GM19025 (cell line): ENCODE data around the gene CKM.

Experiments used
- ATAC-seq: cut with Tn5 transposase; IDR thresholded peaks from one replicate; pipeline ENCODE4 v1.9.1; 2021; ENCODE audit warnings: mild to moderate bottlenecking, low read depth, moderate library complexity; ENCODE audit not compliant: unreplicated experiment

Gene CKM

DNA sequence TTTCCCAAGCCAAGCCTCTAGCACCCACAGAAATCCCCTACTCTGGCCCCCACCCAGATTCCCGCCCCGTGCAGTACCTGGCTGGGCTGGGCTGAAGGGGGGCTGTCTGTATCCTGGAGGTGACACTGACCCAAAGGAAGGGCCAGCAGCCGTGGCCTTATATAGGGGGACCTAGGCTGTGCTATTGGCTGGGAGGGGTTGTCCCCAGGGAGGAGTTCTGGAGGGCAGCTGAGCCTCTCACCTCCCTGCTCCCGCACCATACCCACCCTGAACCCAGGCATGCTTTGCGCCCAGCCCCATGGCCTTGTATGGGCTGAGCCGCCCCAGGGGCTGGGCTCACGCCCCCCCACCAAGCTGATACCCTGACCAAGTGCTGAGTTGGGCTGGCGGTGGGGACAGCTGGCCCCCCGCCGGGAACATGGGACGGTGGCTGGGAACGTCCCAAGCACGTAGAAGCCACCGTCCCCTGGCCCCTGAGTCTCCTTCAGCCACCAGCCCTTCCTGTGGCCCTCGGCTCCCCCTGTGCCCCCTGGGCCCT is at the start of gene CKM:
Gene CKM, minus strand, starts transcription at position 132 of the 538 bp plus-strand sequence. CDS start 3,162 bp downstream, outside the sequence.
- no peak for ATAC-seq

- peak; percentile 97 for ATAC-seq
Observed at GRCh38 chr19:45370410-45371204, 47.9 kb upstream of the CKM start, which contains the start of gene ERCC2. ERCC2 (minus strand) TSS chr19:45370573; CDS start chr19:45370540, 33 bp downstream.

GRCh38 chr19:45368737-45369340 is 46.2 kb upstream of the CKM start:
- ATAC-seq, result no peak

- ATAC-seq, result no peak
Observed at GRCh38 chr19:45368127-45368526, 45.5 kb upstream of the CKM start.

GRCh38 chr19:45364696-45365095 is 42.0 kb upstream of the CKM start:
- ATAC-seq, result no peak

- no peak for ATAC-seq
Observed at GRCh38 chr19:45363861-45364459, 41.3 kb upstream of the CKM start.

DNA sequence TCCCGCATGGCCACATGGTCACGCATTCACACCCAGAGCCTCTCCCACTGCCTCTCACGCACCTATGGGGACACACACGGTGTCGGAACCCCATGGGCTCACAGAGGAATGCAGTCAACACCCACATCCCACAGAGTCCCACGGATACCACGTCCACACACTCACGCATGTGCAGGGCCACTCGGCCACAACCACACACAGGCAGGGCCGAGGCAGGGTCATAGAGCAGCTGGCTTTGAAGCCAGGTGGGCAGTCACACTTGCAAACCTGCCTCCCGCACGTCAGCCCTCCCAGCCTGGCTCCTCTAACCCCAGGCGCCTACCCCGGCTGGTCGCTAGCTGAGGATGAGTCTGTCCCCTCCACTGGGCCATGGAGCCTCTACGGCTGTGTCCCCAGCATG is 39.6 kb upstream of the CKM start:
- no peak for ATAC-seq

- ATAC-seq, result no peak
Observed at GRCh38 chr19:45361608-45362007, 38.9 kb upstream of the CKM start.

- ATAC-seq, result no peak
Observed at GRCh38 chr19:45358213-45358792, 35.6 kb upstream of the CKM start.

GRCh38 chr19:45357445-45357783 is 34.7 kb upstream of the CKM start:
- ATAC-seq, result no peak

DNA sequence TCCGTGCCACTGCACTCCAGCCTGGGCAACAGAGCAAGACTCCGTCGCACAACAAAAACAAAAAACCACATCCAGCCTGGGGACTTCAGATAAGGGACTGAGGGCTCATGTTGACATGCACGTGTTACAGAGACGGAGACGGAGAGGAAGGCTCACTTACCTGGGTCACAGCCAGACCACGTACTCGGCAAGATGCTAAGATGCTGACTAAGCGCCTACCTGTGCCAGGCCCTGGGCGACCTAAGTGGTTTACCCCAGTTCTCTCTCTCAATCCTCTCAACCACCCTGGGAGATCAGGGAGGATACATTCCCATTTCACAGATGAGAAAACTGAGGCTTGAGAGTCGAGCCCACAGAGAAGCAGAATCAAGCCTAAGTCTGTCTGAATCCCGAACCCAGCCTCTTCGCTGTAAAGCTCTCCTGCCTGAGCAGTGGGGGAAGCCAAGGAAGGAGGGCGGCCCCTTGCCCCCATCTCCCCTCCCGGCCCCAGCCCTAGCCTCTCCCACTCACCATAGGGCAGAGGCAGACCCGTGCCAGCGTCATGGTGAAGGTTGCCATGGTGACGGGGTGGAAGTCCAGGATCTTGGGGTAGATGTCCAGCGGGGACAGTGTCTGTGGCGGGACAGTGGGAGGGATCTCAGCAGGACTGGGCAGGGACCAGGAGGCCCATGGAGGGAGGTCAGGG is 34.2 kb upstream of the CKM start:
- no peak for ATAC-seq

GRCh38 chr19:45355910-45356309 is 33.2 kb upstream of the CKM start:
- ATAC-seq, result no peak

DNA sequence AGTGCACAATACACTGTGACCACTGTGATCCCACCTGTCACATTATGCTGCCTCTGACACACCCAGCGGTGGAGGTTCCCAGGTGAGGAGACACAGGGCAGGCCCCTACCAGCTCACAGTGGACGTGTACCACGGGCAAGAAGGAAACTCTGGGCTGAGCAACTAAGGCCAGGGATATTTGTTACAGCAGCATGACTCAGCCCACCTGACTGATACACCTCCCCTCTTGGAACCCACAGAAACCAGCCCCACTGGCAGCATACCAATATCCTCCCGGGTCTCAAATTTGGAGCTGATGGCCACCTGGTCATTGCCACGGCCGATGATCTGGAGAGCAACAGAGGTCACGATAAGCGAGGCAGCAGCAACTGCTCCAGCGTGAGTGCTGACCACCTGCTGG is 32.7 kb upstream of the CKM start:
- no peak for ATAC-seq

- ATAC-seq, result no peak
Observed at GRCh38 chr19:45354241-45354842, 31.7 kb upstream of the CKM start.

DNA sequence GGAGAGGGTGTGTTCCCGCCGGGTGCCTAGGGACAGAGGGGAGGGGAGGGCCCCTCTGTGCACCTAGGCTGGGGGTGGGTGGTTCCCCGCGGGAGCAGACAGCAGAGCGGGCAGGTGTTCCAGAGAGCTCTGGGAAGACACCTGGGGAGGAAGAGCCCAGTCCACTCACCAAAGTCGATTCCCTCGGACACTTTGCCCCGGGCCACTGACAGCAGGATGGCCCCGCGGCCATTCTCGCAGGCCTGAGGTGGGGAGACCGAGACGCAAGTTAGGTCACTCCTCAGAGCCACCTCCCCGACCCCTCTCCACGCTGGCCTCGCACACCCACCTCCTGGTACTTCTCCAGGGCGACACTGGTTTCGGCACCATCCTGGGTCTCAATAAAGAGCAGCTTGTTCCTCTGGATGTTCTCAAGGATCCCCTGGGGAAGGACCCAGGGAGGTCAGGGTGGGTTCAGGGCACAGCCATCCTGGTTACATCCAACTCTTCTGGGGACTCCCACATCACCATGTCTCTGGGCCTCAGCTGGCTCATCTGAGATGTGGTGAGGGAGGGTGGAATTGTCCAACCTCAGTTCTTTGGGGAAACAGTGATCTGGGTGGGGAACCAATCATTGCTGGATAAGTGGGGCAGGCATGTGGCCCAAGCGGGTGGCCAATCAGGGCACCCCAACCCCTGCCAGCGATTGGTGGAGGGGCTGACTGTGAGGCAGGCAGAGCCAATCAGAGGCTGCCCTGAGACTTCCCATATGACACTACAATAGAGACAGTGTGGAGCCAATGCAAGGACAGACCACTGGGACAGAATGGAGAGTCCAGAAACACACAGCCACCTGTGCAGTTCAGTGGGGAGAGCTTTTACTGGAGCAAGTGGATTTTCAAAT is 30.5 kb upstream of the CKM start:
- ATAC-seq, result no peak

DNA sequence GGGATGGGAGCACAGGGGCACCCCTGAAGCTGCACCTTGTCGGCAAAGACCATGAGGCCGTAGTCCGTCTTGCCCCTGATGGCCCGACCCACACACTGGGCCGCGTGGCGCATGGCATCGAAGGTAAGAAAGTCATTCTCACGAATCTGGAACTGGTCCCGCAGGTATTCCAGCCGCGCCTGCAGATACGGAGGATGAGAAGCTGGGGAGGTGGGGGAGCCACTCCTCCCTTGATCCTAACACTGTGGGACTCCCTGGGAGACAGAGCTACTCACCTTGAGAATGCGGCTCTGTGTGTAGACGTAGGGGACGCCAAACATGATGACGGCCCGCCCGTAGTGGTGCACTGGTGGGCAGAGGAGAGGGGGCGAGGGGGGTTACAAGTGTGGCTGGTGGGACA is 29.8 kb upstream of the CKM start:
- no peak for ATAC-seq

- no peak for ATAC-seq
Observed at GRCh38 chr19:45352062-45352461, 29.4 kb upstream of the CKM start.

DNA sequence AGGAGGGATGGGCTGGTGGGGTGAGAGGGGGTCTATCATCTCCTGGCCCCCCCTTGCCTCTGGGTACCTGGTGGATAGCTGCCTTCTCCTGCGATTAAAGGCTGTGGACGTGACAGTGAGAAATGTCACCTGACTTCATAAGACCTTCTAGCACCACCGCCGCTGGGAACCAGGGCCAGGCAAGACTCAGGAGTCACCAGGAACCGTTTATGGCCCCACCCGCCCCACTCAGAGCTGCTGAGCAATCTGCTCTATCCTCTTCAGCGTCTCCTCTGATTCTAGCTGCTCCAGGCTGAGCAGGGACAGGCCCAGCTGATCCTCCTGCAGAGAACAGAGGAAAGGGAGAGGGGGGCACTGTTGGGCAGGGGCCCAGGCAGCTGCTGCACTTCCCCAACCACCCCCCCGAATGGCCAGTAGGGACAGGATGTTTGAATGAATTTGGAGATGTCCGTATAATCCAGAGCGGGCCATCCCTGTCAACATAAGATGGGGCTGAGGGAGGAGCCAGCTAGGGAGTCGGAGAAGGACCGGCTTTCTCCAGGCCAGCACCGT is 28.8 kb upstream of the CKM start:
- ATAC-seq, result no peak

- no peak for ATAC-seq
Observed at GRCh38 chr19:45350477-45351058, 27.9 kb upstream of the CKM start.
